GM21526 (cell line): ENCODE data around the gene NUDT14.

Source experiments
- ATAC-seq: cut with Tn5 transposase; IDR thresholded peaks from one replicate; pipeline ENCODE4 v1.9.1; 2021; ENCODE audit warnings: moderate library complexity; ENCODE audit not compliant: unreplicated experiment, low FRiP score

NUDT14 gene

GRCh38 chr14:105200074-105200473 lies 19.0 kb upstream of the NUDT14 start:
- no peak for ATAC-seq

- no peak for ATAC-seq
These were observed 18.0 kb upstream of the NUDT14 start for GRCh38 chr14:105199093-105199492.

- ATAC-seq, result no peak
These were observed 17.5 kb upstream of the NUDT14 start for GRCh38 chr14:105198588-105198987.

GRCh38 chr14:105197211-105197641 lies 16.1 kb upstream of the NUDT14 start:
- no peak for ATAC-seq

GRCh38 chr14:105196265-105196960 lies 15.3 kb upstream of the NUDT14 start:
- ATAC-seq, result no peak

- no peak for ATAC-seq
These were observed 14.6 kb upstream of the NUDT14 start for GRCh38 chr14:105195522-105196264.

GRCh38 chr14:105195051-105195450 lies 13.9 kb upstream of the NUDT14 start:
- no peak for ATAC-seq

GRCh38 chr14:105193916-105194782 lies 13.0 kb upstream of the NUDT14 start:
- no peak for ATAC-seq

GRCh38 chr14:105192866-105193731 lies 12.0 kb upstream of the NUDT14 start:
- ATAC-seq, result no peak

- no peak for ATAC-seq
These were observed 6.9 kb upstream of the NUDT14 start for GRCh38 chr14:105187935-105188524.

GRCh38 chr14:105187116-105187515 lies 6.0 kb upstream of the NUDT14 start:
- no peak for ATAC-seq

- no peak for ATAC-seq
These were observed 4.9 kb upstream of the NUDT14 start for GRCh38 chr14:105185973-105186372.

GRCh38 chr14:105185001-105185400 lies 3.9 kb upstream of the NUDT14 start:
- ATAC-seq, result no peak

- ATAC-seq, result no peak
These were observed 3.3 kb upstream of the NUDT14 start for GRCh38 chr14:105184461-105184860.

GRCh38 chr14:105182296-105183020 lies 1.3 kb upstream of the NUDT14 start:
- no peak for ATAC-seq

- ATAC-seq, result no peak
These were observed 610 bp upstream of the NUDT14 start for GRCh38 chr14:105181549-105182295.

- no peak for ATAC-seq
These were observed 1.9 kb downstream of the NUDT14 start for GRCh38 chr14:105179191-105179590.

GRCh38 chr14:105178868-105179140 lies 2.3 kb downstream of the NUDT14 start:
- no peak for ATAC-seq
